DND-41 (cell line): ENCODE data around the gene PRODH.
"Not testable (repeated sequence)": the region's sequence is repeated elsewhere in the genome, so short reads cannot be mapped to it uniquely, and the experiment has no call there.

Source experiments
- ATAC-seq: fragments of 200-7000 bp; cut with Tn5 transposase; 3 replicates; pipeline ENCODE4 v1.9.1; 2021; ENCODE audit warnings: low read depth; ENCODE audit not compliant: insufficient read depth
- DNase-seq: peaks from one replicate; pipeline ENCODE4 v3.0.0-alpha.2; 2020
- H2AFZ ChIP-seq: 2 replicates; pipeline ENCODE4 v1.6.0; 2012; ENCODE audit warnings: low read depth, low read length
- H3K27ac ChIP-seq: 2 replicates; pipeline ENCODE4 v1.5.1; 2012; ENCODE audit warnings: low read length, inconsistent platforms
- H3K27me3 ChIP-seq: fragments of 200-600 bp; sonication (generic); 2 replicates; pipeline ENCODE4 v1.6.0; 2012; ENCODE audit warnings: low read length, mild to moderate bottlenecking, inconsistent platforms; ENCODE audit not compliant: insufficient read depth, poor library complexity
- H3K36me3 ChIP-seq: 2 replicates; pipeline ENCODE4 v1.5.1; 2012; ENCODE audit warnings: low read length, inconsistent platforms; ENCODE audit not compliant: insufficient read depth
- H3K4me1 ChIP-seq: 2 replicates; pipeline ENCODE4 v1.5.1; 2012; ENCODE audit warnings: mild to moderate bottlenecking, low read length; ENCODE audit not compliant: insufficient read depth
- H3K4me2 ChIP-seq: 2 replicates; pipeline ENCODE4 v1.6.0; 2012; ENCODE audit warnings: mild to moderate bottlenecking, moderate library complexity, low read length, inconsistent platforms; ENCODE audit not compliant: insufficient read depth
- H3K4me3 ChIP-seq, 2 experiments: fragments of 200-600 bp in 1 of 2; shearing (Covaris generic) in 1 of 2; 2 replicates each; pipeline ENCODE4 v1.5.1; 2012 to 2016; ENCODE audit warnings: inconsistent platforms in 2 of 2, low read length in 2 of 2, mild to moderate bottlenecking in 2 of 2, low read depth in 1 of 2, moderate library complexity in 1 of 2
- H3K79me2 ChIP-seq: 2 replicates; pipeline ENCODE4 v1.6.0; 2012; ENCODE audit warnings: low read length, inconsistent platforms; ENCODE audit not compliant: insufficient read depth
- H3K9ac ChIP-seq: 2 replicates; pipeline ENCODE4 v1.6.0; 2012; ENCODE audit warnings: low read depth, mild to moderate bottlenecking, inconsistent platforms, low read length, moderate library complexity
- H3K9me3 ChIP-seq: 2 replicates; pipeline ENCODE4 v1.5.1; 2012; ENCODE audit warnings: low read length, moderate library complexity, mild to moderate bottlenecking, inconsistent platforms; ENCODE audit not compliant: insufficient read depth, severe bottlenecking
- H4K20me1 ChIP-seq: 2 replicates; pipeline ENCODE4 v1.6.0; 2012; ENCODE audit warnings: low read length; ENCODE audit not compliant: insufficient read depth
- CTCF ChIP-seq: IDR thresholded peaks from 2 replicates; pipeline ENCODE4 v1.5.1; 2012; ENCODE audit warnings: borderline replicate concordance, low read length, moderate library complexity, mild to moderate bottlenecking; ENCODE audit not compliant: poor library complexity, severe bottlenecking; ENCODE audit errors: extremely low read depth
- EZH2 ChIP-seq: IDR thresholded peaks from 3 replicates; pipeline ENCODE4 v1.6.1; 2012; ENCODE audit warnings: borderline replicate concordance, low read depth, mild to moderate bottlenecking, moderate library complexity, low read length, inconsistent platforms; ENCODE audit not compliant: severe bottlenecking

Gene PRODH

DNA sequence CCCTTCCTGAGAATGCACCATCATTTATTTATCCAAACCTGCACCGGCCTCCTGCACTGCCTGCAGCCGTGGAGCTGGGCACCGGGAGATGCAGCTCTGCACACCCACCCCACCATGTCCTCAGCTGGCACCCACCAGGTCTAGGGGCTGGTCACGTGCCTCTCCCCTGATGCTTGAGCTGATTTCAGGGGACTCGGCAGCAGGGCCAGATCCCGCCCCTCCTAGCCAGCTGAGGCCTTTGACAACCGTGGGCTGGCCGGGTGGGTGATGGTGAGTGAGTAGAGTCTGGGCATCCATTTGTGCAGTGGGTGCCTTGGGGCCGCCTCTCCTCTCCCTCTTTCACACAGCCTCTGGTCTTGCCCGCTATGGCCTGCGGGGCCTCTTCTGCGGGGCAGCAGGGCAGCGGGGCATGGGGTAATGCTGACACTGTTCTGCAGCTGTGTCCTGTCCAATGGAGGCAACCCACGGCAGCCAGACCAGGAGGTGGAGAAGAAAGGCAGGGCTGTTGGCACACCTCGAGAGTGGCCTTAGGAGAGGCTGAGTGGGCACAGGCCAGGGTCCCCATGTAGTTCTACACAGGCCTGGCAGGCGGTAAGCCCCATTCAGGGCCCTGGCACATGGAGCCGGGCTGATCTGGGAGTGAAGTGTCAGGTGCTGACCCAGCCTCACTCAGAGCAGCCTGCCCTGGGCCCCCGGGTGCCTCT lies 38.5 kb upstream of the PRODH start:
- no peak for DNase-seq
- Histone ChIP-seq H4K20me1 (no peaks in the 10 kb centered on the region), H3K79me2 (no peaks in the 10 kb centered on the region), H3K9me3 (no peaks in the 10 kb centered on the region), H3K36me3 (no peaks in the 10 kb centered on the region), H2AFZ (no peak overlapping the region), H3K9ac (no peak overlapping the region), H3K4me2 (no peak overlapping the region), H3K4me1 (no peaks in the 10 kb centered on the region), H3K27ac (no peak overlapping the region), H3K4me3 (no peak overlapping the region), H3K27me3 (no peaks in the 10 kb centered on the region)
- ATAC-seq: no peak
- no peak for TF ChIP-seq CTCF
- TF ChIP-seq EZH2: no peak

DNA sequence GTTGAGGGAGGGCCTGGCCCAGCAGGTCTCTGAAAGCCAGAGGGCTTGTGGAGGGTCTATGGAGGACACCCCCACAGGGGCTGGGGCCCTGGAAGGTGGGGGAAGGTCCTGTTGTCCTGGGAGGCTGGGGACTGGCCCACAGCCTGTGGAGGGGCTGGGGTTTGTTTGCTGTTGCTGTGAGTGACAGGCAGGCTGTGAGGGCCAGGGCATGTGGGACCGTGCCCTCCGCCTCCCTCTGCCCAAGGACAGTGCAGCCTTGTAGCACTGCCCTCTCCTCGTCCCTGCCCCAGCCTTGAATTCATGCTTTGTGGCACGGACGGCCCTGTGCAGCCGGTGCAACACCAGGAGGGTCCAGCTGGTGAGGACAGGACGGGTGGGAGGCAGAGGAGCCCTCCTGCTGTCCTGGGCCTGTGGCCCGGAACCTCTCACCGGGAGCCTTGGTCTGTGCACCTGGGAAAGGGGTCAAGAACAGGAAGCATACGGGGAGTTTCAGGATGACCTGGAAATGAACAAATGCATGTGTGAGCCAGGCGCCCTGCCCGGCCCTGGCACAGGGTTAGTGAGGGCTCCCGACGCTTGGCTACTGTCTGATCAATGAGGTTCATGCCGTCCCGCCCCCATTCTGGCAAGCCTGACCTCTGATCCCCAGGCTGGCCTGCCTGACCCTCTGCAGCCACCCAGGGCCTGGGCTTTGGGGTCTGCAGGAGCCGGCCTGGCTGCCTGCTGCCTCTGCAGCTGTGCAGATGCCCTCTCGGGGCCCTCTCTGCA lies 37.4 kb upstream of the PRODH start:
- H3K36me3 ChIP-seq: no peaks in the 10 kb centered on the region
- H3K27ac ChIP-seq: no peak overlapping the region
- H3K27me3 ChIP-seq: no peaks in the 10 kb centered on the region
- H3K79me2 ChIP-seq: no peaks in the 10 kb centered on the region
- TF ChIP-seq CTCF: no peak
- no peak for TF ChIP-seq EZH2
- no peaks in the 10 kb centered on the region for H4K20me1 ChIP-seq
- no peak overlapping the region for H2AFZ ChIP-seq
- DNase-seq: no peak
- no peaks in the 10 kb centered on the region for H3K4me1 ChIP-seq
- no peaks in the 10 kb centered on the region for H3K9me3 ChIP-seq
- no peak for ATAC-seq
- H3K4me2 ChIP-seq: no peak overlapping the region
- H3K9ac ChIP-seq: no peak overlapping the region
- H3K4me3 ChIP-seq: no peak overlapping the region

DNA sequence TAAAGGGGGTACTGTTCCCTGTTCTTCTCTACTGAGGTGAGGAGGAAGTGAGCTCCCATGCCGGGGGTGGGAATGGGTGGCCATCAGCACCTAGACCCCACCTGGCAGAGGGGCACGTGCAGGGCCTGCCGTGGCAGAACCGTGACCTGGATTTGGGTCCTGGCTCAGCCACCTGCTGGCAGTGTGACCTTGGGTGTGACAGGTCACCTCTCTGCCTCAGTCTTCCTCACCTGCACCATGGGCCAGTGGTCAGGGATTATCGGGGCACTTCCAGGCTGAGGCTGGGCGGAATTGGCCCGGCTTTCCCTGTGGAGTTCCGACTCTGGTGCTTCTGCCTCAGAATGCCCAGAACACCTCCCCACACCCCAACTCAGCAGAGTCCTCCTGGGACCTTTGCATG lies 36.5 kb upstream of the PRODH start:
- ATAC-seq, H3K27ac ChIP-seq, H3K36me3 ChIP-seq, H3K4me1 ChIP-seq, H3K9ac ChIP-seq, H3K4me3 ChIP-seq, H2AFZ ChIP-seq, H3K27me3 ChIP-seq, H3K9me3 ChIP-seq, H4K20me1 ChIP-seq, H3K79me2 ChIP-seq, H3K4me2 ChIP-seq, DNase-seq: not testable (repeated sequence)

DNA sequence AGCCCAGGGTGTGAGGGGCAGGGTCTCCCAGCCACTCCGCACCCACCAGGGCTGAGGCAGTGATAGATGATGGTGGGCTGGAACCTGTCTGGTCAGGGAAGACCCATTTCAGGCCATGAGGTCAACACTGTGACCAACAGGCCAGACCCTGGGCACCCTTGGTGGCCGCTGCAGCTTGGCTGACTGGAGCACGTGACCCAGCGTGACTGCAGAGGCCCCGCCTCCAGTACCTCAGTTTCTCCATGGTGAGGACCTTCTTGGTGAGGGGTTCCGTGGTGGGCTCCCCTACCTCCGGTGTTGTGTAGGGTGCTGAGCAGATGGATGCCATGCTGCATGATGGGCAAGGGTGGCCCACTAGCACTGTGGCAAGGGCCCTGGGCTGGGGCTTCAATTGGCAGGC lies 35.9 kb upstream of the PRODH start:
- ATAC-seq, H3K4me2 ChIP-seq: not testable (repeated sequence)

More for the DNA sequence above, 35.9 kb upstream of the PRODH start:
- not testable (repeated sequence) for H3K79me2 ChIP-seq, DNase-seq, H3K4me1 ChIP-seq, H2AFZ ChIP-seq, H4K20me1 ChIP-seq, H3K36me3 ChIP-seq, H3K9me3 ChIP-seq, H3K27me3 ChIP-seq, H3K4me3 ChIP-seq, H3K27ac ChIP-seq, H3K9ac ChIP-seq
